GM23338 (cell line): ENCODE data around the gene MELK. TPM values are rescaled to one million over a fixed set of nuclear protein-coding genes. Genes with fewer than 3 reads are reported as not detected.

Experiments
- ATAC-seq: fragments of 200-7000 bp; cut with Tn5 transposase; 3 replicates; pipeline ENCODE4 v1.9.1; 2020
- DNase-seq: peaks from one replicate; pipeline ENCODE4 v3.0.0-alpha.2; 2015; ENCODE audit warnings: low spot score
- H2AFZ ChIP-seq: fragments of 200-600 bp; sonication (generic); 2 replicates; pipeline ENCODE4 v1.8.0; 2016; ENCODE audit warnings: antibody characterized with exemption, mild to moderate bottlenecking, moderate library complexity
- H3F3A ChIP-seq: fragments of 200-600 bp; sonication (generic); replicated peaks from 2 replicates; pipeline ENCODE4 v1.8.0; 2017; ENCODE audit warnings: antibody characterized with exemption, mixed run types, low read depth
- H3K27ac ChIP-seq: fragments of 200-600 bp; sonication (generic); 2 replicates; pipeline ENCODE4 v1.6.1; 2016; ENCODE audit warnings: low read depth
- H3K27me3 ChIP-seq: fragments of 200-600 bp; sonication (generic); 2 replicates; pipeline ENCODE4 v1.8.0; 2016; ENCODE audit warnings: mild to moderate bottlenecking, mixed run types, moderate library complexity; ENCODE audit not compliant: insufficient read depth
- H3K36me3 ChIP-seq: fragments of 200-600 bp; sonication (generic); 2 replicates; pipeline ENCODE4 v1.8.0; 2016; ENCODE audit warnings: mild to moderate bottlenecking; ENCODE audit not compliant: insufficient read depth
- H3K4me1 ChIP-seq: fragments of 200-600 bp; sonication (generic); 2 replicates; pipeline ENCODE4 v1.8.0; 2016; ENCODE audit warnings: mild to moderate bottlenecking, moderate library complexity; ENCODE audit not compliant: insufficient read depth
- H3K4me2 ChIP-seq: fragments of 200-600 bp; sonication (generic); 2 replicates; pipeline ENCODE4 v1.7.1; 2017; ENCODE audit warnings: mixed run types
- H3K4me3 ChIP-seq: fragments of 200-600 bp; sonication (generic); 2 replicates; pipeline ENCODE4 v1.6.1; 2016; ENCODE audit warnings: mixed run types
- H3K79me2 ChIP-seq: fragments of 200-600 bp; sonication (generic); replicated peaks from 2 replicates; pipeline ENCODE4 v1.8.0; 2017; ENCODE audit warnings: mild to moderate bottlenecking; ENCODE audit not compliant: insufficient read depth
- H3K9me2 ChIP-seq: fragments of 200-600 bp; sonication (generic); 2 replicates; pipeline ENCODE4 v1.8.0; 2017; ENCODE audit not compliant: insufficient read depth
- H4K20me1 ChIP-seq: fragments of 200-600 bp; sonication (generic); replicated peaks from 2 replicates; pipeline ENCODE4 v1.8.0; 2017; ENCODE audit warnings: mild to moderate bottlenecking; ENCODE audit not compliant: insufficient read depth
- H3K27ac Mint-ChIP-seq: 2 replicates; pipeline ENCODE4 v1.8.0; 2020; ENCODE audit warnings: inconsistent platforms, mild to moderate bottlenecking, moderate library complexity, mixed read lengths
- H3K27me3 Mint-ChIP-seq: 3 replicates; pipeline ENCODE4 v1.8.0; 2022; ENCODE audit warnings: low read depth, mild to moderate bottlenecking, moderate library complexity, mixed read lengths, inconsistent platforms; ENCODE audit not compliant: insufficient read depth, poor library complexity
- H3K36me3 Mint-ChIP-seq: 3 replicates; pipeline ENCODE4 v1.8.0; 2021; ENCODE audit warnings: low read depth, mild to moderate bottlenecking, inconsistent platforms, moderate library complexity, mixed read lengths
- H3K4me1 Mint-ChIP-seq: 3 replicates; pipeline ENCODE4 v1.8.0; 2020; ENCODE audit warnings: mild to moderate bottlenecking, inconsistent platforms, mixed read lengths
- H3K4me3 Mint-ChIP-seq: 3 replicates; pipeline ENCODE4 v1.8.0; 2021; ENCODE audit warnings: moderate library complexity, mild to moderate bottlenecking, inconsistent platforms, mixed read lengths
- H3K9me3 Mint-ChIP-seq: 3 replicates; pipeline ENCODE4 v1.8.0; 2020; ENCODE audit warnings: moderate library complexity, mild to moderate bottlenecking, inconsistent platforms, mixed read lengths
- EZH2 ChIP-seq: fragments of 200-600 bp; sonication (generic); IDR thresholded peaks from one replicate; pipeline ENCODE4 v1.8.0; 2017; ENCODE audit warnings: antibody characterized with exemption, mild to moderate bottlenecking, low read depth; ENCODE audit not compliant: unreplicated experiment
- EZH2phosphoT487 ChIP-seq: fragments of 200-600 bp; sonication (generic); IDR thresholded peaks from one replicate; pipeline ENCODE4 v1.8.1; 2018; ENCODE audit warnings: antibody characterized with exemption; ENCODE audit not compliant: unreplicated experiment
- NANOG ChIP-seq: IDR thresholded peaks from 2 replicates; pipeline ENCODE4 v1.6.1; 2016; ENCODE audit warnings: antibody characterized with exemption, borderline replicate concordance
- POLR2AphosphoS5 ChIP-seq: IDR thresholded peaks from 2 replicates; pipeline ENCODE4 v1.6.1; 2016; ENCODE audit warnings: antibody characterized with exemption, low read depth
- ZNF331 ChIP-seq: fragments of 250-450 bp; sonication (Bioruptor Pico); IDR thresholded peaks from 2 replicates; pipeline ENCODE4 v1.5.0; 2020; ENCODE audit warnings: low read depth, mild to moderate bottlenecking, moderate library complexity
- polyA plus RNA-seq: library from polyadenylated mRNA; unstranded; fragments of >200 nt; fragmentation: Nextera tagmentation; extraction: Ambion mirVana; gene quantifications from 2 replicates; pipeline ENCODE4 v1.2.1, GENCODE V29; 2016
- total RNA-seq: library from RNA; depleted of rRNA; stranded (reverse); fragments of >200 nt; shearing (Covaris generic); gene quantifications from 2 replicates; pipeline ENCODE4 v1.2.3, GENCODE V29; 2014
- TF ChIP-seq, protein P1 (sequence below), 2 experiments: fragments of 200-600 bp in 1 of 2; sonication (generic) in 1 of 2; conservative IDR thresholded peaks; 2 replicates each; pipeline versions ENCODE4 v1.5.1 to v1.6.1; 2016 to 2017; ENCODE audit warnings: antibody characterized with exemption in 2 of 2, low read depth in 2 of 2, mild to moderate bottlenecking in 2 of 2, moderate library complexity in 1 of 2
- TF ChIP-seq, protein P2 (sequence below): IDR thresholded peaks from one replicate; pipeline ENCODE4 v1.6.1; 2018; ENCODE audit warnings: antibody characterized with exemption; ENCODE audit not compliant: unreplicated experiment

The MELK gene
- total and polyA plus RNA-seq, 2 experiments from 2014 or later, result 37.2 to 55.7 TPM

DNA sequence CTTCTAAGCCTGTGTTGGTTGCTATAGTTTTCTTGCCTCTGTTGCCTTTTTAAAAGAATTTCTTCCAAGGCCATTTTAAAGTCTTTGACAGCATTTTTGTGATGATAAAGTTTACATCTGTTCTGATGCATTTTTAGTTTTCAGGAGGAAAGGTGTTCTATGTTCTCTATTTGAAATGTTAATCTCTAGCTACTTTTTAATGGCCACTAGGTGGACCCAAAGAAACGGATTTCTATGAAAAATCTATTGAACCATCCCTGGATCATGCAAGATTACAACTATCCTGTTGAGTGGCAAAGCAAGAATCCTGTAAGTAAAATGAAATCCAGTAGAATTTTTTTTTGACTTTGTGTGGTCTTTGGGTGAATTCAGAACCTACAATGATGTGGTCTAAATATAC, 60.2 kb downstream of the MELK start:
- TF ChIP-seq EZH2phosphoT487, result no peak
- TF ChIP-seq POLR2AphosphoS5, result no peak
- TF ChIP-seq, protein P1, sequence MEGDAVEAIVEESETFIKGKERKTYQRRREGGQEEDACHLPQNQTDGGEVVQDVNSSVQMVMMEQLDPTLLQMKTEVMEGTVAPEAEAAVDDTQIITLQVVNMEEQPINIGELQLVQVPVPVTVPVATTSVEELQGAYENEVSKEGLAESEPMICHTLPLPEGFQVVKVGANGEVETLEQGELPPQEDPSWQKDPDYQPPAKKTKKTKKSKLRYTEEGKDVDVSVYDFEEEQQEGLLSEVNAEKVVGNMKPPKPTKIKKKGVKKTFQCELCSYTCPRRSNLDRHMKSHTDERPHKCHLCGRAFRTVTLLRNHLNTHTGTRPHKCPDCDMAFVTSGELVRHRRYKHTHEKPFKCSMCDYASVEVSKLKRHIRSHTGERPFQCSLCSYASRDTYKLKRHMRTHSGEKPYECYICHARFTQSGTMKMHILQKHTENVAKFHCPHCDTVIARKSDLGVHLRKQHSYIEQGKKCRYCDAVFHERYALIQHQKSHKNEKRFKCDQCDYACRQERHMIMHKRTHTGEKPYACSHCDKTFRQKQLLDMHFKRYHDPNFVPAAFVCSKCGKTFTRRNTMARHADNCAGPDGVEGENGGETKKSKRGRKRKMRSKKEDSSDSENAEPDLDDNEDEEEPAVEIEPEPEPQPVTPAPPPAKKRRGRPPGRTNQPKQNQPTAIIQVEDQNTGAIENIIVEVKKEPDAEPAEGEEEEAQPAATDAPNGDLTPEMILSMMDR (conservative IDR thresholded peaks at IDR 0.05; ENCODE audit: low read depth in 2 of 2), result peak; percentile 37 to 69
- TF ChIP-seq NANOG, result no peak
- TF ChIP-seq, protein P2, sequence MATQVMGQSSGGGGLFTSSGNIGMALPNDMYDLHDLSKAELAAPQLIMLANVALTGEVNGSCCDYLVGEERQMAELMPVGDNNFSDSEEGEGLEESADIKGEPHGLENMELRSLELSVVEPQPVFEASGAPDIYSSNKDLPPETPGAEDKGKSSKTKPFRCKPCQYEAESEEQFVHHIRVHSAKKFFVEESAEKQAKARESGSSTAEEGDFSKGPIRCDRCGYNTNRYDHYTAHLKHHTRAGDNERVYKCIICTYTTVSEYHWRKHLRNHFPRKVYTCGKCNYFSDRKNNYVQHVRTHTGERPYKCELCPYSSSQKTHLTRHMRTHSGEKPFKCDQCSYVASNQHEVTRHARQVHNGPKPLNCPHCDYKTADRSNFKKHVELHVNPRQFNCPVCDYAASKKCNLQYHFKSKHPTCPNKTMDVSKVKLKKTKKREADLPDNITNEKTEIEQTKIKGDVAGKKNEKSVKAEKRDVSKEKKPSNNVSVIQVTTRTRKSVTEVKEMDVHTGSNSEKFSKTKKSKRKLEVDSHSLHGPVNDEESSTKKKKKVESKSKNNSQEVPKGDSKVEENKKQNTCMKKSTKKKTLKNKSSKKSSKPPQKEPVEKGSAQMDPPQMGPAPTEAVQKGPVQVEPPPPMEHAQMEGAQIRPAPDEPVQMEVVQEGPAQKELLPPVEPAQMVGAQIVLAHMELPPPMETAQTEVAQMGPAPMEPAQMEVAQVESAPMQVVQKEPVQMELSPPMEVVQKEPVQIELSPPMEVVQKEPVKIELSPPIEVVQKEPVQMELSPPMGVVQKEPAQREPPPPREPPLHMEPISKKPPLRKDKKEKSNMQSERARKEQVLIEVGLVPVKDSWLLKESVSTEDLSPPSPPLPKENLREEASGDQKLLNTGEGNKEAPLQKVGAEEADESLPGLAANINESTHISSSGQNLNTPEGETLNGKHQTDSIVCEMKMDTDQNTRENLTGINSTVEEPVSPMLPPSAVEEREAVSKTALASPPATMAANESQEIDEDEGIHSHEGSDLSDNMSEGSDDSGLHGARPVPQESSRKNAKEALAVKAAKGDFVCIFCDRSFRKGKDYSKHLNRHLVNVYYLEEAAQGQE, result no peak
- TF ChIP-seq ZNF331 (CRISPR knock-in tag), result no peak
- no peak overlapping the region; the same call in 1 of the 2 replicates for H3K27ac Mint-ChIP-seq
- no peak overlapping the region for H3K4me3 ChIP-seq
- no peaks in the 10 kb centered on the region for H3K4me1 ChIP-seq
- peaks cover 4% of the 10 kb centered on the region for H3K36me3 ChIP-seq
- H3K9me2 ChIP-seq, result no peaks in the 10 kb centered on the region
- no peaks in the 10 kb centered on the region for H3F3A ChIP-seq
- no peak overlapping the region for H3K4me2 ChIP-seq
- DNase-seq (peak; percentile 58), ATAC-seq (no peak)
- peaks cover 36% of the 10 kb centered on the region for H3K36me3 Mint-ChIP-seq
- no peak overlapping the region for H3K4me3 Mint-ChIP-seq
- H4K20me1 ChIP-seq, result peaks cover 2% of the 10 kb centered on the region; the same call in 1 of the 2 replicates
- H2AFZ ChIP-seq, result no peak overlapping the region
- no peaks in the 10 kb centered on the region for H3K27me3 Mint-ChIP-seq
- no peaks in the 10 kb centered on the region for H3K27me3 ChIP-seq
- no peaks in the 10 kb centered on the region for H3K9me3 Mint-ChIP-seq
- H3K79me2 ChIP-seq, result no peaks in the 10 kb centered on the region
- no peak overlapping the region for H3K27ac ChIP-seq
- peaks cover 2% of the 10 kb centered on the region; the same call in 2 of the 3 replicates for H3K4me1 Mint-ChIP-seq

DNA sequence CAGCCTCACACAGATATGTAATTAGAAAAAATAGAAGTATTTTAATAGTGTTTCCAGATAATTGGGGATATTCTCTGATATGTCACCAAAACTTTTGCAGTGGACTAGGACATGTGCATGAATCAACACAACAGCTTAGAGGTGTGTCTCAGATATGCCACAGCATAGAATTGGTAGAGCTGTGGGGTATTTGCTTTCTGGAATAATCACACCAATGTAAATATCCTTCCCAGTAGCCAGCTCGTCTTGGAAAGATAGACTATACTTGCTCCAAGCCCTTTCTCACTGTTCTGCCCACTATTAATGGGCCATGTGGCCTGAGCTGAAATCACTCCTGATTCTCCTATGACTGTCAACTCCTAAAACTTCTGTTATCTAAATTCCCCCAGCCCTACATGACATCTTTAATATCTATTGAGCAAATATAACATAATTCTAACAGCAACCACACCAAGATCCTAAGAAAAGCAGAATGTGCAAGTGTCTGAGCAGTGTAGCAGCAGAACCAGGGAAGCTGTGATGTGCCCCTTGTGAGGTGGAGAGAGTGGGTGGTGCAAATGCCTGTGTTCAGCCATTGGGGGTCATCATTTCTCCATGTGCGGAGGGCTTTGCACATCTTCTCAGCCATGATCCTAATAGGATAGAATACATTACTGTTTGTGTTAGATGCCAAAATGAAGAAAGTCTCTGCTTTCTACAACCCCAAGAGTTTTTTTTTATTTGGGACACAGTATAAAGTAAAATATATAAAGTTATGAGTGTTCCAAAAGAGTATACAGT, 65.0 kb downstream of the MELK start:
- peaks cover 5% of the 10 kb centered on the region for H3K36me3 ChIP-seq
- H3K27me3 ChIP-seq, result no peaks in the 10 kb centered on the region
- H2AFZ ChIP-seq, result no peak overlapping the region
- no peaks in the 10 kb centered on the region for H3K9me2 ChIP-seq
- H3K4me1 ChIP-seq, result no peaks in the 10 kb centered on the region
- H4K20me1 ChIP-seq, result peaks cover 5% of the 10 kb centered on the region; the same call in 1 of the 2 replicates
- H3F3A ChIP-seq, result no peaks in the 10 kb centered on the region
- no peak for TF ChIP-seq EZH2
- TF ChIP-seq, protein P1 (conservative IDR thresholded peaks at IDR 0.05; ENCODE audit: low read depth in 2 of 2), result peak; percentile 15 to 39; a peak in 3 of 4 replicates
- Mint-ChIP-seq H3K36me3 (peaks cover 34% of the 10 kb centered on the region), H3K27me3 (peaks cover 3% of the 10 kb centered on the region), H3K9me3 (no peaks in the 10 kb centered on the region), H3K27ac (no peak overlapping the region), H3K4me1 (peaks cover 2% of the 10 kb centered on the region; the same call in 2 of the 3 replicates), H3K4me3 (no peak overlapping the region)
- DNase-seq (no peak), ATAC-seq (no peak; the same call in 2 of the 3 replicates)
- H3K79me2 ChIP-seq, result no peaks in the 10 kb centered on the region; the same call in 1 of the 2 replicates
- H3K27ac ChIP-seq, result no peak overlapping the region
- H3K4me3 ChIP-seq, result no peak overlapping the region
- no peak overlapping the region for H3K4me2 ChIP-seq
